NCI-H748 (cell line): ENCODE data around the gene AFG1L.
"Not testable (repeated sequence)": the region's sequence is repeated elsewhere in the genome, so short reads cannot be mapped to it uniquely, and the experiment has no call there.

Source experiments
- DNase-seq: peaks from one replicate; lab custom pipeline; 2025; ENCODE audit not compliant: unreplicated experiment; lab: John Stamatoyannopoulos, UW

AFG1L gene

DNA sequence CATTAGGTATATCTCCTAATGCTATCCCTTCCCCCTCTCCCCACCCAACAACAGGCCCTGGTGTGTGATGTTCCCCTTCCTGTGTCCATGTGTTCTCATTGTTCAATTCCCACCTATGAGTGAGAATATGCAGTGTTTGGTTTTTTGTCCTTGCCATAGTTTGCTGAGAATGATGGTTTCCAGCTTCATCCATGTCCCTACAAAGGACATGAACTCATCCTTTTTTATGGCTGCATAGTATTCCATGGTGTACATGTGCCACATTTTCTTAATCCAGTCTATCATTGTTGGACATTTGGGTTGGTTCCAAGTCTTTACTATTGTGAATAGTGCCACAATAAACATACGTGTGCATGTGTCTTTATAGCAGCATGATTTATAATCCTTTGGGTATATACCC lies 154.9 kb downstream of the AFG1L start:
- DNase-seq, result not testable (repeated sequence)

DNA sequence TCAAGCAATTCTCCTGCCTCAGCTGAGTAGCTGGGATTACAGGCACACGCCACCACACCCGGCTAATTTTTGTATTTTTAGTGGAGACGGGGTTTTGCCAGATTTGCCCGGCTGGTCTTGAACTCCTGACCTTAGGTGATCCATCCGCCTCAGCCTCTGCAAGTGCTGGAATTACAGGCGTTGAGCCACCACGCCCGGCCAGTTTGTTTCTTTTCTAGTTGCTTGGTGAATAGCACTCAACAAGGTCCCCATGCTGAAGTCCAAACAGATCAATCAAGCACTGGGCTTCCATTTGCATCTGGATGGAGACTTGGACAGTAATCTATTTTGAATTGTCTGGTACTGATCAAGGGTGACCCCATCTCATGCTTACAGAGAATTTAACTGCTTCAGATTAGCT lies 157.0 kb downstream of the AFG1L start:
- no peak for DNase-seq

DNA sequence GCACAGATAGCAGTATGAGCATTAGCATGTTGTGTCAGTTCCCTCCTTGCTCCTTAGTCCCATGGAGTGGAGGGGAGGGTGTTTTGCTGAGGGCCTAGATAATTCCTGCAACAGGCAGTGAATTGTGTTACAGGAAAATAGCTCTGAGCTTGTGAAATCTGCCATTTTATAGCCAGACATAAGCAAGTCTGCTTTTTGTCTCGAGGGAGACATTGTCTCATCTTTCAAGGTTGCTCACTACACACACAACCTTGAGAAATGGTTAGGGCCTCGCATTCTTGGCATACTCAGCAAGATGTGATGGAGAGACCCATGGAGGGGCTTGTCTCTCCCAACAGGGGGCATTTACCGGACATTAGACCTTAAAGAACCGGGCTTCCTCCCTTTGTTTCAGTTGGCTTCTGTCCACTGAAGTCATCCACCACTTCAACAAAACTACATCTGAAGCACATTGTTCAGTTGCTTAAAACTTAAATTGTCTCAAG lies 157.9 kb downstream of the AFG1L start:
- DNase-seq, result no peak

DNA sequence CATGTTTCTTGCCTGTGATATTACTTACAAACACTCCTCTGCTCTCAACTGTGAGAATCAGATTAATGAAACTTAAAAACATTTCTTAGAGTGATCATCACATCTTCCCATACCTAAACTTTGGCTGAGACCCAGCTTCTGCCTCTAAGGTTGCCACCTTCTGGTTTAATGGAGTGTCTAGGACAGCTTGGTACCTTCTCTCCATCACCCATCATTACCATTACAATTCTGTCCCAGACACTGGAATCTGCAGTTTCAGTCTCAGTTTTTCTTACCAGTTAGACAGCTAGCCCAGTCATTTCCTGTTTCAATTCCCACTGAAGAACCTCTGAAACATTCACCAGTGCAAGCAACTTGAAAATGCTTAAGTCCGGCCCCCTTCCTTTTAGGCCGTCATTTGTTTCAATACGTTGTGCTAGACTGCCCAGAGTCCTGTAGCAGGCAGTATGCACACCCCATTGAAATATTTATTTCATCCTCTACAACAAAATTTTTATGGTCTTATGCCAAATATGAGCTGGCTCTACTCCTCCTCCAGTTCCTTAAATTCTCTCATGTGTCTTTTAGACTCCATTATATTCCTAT lies 158.8 kb downstream of the AFG1L start:
- DNase-seq, result no peak

DNA sequence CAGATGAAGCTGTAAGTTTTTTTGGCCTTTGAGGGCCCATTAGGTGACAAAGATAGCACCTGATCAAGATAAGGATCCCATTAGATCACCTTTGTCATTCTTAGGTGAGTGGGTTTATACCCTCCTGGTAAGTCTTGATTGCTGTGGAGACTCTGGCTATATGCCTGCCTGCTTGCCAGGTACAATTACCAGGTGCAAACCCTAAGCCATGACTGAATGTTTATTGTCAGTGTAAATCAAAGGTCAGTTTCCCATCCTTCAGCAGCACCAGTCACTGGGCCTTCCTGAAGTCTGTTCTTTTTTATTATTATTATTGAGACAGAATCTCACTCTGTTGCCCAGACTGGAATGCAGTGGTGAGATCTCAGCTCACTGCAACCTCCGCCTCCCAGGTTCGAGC lies 159.5 kb downstream of the AFG1L start:
- DNase-seq, result no peak

DNA sequence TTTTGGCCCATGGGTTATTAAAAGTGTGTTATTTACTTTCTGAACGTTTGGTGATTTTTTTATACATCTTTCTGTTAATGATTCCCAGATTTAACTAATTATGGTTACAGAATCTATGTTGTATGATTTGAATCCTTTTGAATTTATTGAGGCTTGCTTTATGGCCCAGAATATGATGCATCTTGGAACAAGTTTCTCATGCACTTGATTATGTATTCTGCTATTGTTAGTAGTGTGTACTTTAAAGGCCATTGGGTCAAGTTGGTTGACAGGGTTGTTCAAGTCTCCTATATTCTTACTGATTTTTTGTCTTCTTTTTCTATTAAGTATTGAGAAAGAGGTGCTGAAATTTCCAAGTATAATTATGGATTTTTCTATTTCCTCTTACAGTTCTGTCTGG lies 160.8 kb downstream of the AFG1L start:
- DNase-seq, result no peak

DNA sequence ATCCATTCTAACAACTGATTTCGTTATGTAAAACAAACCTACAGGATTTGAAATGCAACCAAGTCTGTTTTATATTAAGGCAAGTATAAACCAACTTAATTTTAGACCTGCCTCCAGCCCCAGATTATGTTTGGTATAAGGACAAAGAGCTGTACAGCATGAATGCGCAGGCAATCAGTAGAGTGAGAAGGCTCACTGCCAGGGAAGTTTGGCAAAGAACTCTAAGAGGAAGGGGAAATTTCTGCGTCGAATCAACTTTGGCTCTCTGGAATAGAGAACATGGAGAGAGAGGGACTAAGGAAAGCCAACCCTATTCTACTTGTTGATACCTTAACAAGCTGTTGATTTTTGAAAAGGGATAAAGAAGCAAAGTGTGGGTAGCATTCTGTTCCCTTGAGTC lies 168.9 kb downstream of the AFG1L start:
- DNase-seq, result no peak

DNA sequence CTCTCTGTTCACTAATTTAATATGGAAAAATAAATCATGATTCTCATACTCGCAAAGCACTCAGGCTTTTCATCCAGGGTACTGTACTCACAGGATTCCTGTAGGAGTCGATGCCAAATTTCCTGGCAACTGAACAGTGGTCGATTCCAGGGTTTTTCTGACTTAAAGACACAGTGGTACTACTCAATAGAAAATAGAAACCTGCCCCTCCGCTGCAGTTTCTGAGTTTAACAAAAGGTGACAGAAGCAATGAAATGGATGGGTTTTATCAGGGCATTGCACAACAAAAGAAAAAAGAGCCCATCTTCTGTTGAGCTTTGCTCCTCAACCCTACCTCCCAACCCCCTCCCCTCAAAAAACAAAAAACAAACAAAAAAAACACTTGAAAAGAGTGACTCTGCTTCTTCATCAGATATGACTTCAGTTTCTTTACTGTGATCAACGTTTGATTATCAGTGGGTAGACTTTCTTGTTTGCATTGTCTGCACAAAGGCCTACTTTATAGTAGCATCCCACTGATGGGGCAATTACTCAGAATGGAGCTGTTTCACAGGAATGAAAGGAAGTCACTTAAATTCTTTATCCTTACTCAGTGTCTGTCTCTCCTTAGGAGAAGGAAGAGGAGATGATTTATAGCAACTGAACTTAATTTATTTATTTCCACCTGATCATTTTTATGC lies 169.7 kb downstream of the AFG1L start:
- peak; percentile 3 for DNase-seq

DNA sequence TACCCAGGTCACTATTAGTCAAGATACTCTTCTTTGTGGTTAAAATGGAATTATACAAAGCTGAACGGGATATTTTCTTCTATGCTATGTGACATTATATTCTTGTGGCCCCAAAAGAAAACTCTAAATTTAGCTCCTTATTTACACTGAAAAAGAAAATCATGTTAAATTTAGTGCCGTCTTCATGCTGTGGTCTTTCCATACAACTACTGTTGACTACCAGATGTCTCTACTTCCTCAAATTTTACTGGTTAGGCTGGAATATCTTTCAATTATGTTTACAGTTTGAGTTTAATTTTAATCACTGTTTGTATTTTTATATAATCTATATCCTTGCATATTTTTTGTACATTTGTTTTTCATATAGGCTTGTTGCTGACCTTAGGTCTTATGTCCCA lies 170.2 kb downstream of the AFG1L start:
- DNase-seq, result no peak

DNA sequence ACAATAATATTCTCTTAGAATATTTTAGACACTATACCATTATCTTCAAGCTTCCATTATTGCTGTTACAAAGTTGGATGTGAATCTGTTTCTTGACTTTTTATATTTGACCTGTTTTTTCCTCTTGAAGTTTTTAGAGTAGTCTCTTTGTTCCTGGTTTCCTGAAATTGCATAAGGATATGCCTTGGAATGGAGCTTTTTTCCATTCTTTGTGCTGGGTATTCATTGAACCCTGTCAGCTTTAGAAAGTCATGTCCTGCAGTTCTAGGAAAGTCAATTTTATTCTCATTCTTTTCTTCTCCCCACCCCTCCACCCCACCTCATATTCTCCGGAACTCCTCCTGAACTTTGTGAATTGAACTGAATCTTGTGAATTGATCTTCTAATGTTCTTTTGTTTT lies 173.5 kb downstream of the AFG1L start:
- DNase-seq, result no peak

DNA sequence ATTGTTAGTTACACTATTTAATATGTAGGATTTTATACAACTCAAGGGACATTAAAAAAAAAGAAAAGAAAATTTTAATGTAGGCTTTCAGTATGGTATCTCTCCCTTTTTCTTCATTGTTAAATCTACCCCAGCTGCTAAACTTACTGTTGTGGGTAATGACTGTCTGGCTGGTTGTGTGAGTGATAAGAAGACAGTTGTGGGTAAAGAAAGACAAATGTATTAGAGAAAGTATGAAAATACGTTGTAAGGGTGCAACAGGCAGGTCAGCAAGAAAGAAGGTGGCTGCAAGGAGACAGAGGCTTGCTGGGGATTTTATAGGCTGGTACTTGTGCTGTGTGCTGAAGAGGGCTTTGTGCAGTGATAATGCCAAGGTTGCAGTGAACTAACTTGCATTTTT lies 174.5 kb downstream of the AFG1L start:
- DNase-seq, result no peak

DNA sequence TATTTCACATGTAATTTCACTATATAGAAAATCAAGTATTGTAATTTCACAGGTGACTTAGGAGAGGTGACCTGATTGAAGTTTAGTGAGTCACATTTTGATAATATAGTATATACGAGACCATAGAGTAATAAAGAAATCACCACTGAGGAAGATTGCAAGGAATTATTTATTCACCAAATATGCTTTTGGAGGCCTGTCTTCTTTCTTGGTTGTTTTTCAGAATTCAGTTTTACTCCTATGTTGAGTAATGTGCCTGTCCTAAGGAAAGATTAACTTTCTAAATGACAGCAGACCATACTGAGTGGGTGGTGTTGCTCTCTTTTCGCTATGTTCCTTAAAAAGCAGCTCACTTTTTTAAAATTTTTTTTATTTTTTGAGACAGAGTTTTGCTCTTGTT lies 178.3 kb downstream of the AFG1L start:
- no peak for DNase-seq

DNA sequence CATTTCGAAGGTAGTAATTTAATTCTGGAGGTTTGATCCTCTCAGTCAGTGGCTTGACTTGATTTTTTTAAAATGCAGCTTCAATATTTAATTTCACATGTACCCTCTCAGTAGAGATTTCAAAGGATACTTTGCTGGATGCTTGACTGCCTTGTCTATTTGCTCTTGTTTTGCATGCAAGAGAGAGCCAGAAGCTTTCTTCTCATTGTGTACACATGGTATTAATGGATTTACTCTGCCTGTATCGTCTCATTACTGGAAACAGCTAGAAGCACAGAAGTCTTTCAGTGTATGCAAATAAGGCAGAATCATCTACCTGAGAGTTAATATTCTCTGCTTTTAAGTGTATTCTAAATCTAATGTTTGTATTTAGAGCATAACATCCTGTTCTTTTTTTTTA lies 181.5 kb downstream of the AFG1L start:
- DNase-seq, result peak; percentile 86

DNA sequence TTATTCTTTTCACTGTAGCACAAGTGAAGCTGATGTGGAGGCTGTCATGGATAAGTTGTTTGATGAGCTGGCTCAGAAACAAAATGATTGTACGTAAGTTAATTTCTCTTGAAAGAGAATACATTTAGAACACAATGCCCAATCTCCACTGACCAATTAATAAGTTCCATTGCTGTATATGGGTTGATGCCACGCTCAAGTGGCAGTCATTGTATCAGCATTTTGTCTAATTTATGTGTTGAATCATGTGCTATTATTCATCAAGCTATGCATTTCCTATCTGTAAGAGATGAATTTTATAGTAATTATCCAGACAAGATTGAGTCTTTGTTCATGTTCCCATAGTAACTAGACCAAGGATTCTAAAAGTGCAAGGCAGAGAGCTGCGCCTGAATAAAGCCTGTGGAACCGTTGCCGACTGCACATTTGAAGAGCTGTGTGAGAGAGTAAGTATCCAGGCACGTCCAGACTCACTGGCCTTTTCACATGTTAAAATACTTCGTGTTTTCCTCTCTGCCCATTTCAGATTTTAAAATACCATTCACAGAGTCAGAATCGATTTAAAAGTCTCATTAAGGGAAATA lies 182.1 kb downstream of the AFG1L start:
- DNase-seq, result peak; percentile 83

DNA sequence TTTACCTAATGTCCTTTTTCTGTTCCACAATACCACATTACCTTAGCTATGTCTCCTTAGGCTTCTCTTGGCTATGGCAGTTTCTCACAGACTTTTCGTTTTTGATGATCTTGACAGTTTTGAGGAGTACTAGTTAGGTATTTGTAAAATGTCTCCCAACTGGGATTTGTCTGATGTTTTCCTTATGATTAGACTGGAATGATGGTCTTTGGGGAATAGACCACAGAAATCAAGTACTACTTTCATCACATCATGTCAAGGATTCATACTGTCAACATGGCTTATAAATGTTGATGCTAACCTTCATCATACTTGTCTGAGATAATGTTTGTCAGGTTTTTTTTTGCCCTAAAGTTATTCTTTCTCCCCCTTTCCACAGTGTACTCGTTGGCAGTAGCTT lies 187.7 kb downstream of the AFG1L start:
- no peak for DNase-seq

DNA sequence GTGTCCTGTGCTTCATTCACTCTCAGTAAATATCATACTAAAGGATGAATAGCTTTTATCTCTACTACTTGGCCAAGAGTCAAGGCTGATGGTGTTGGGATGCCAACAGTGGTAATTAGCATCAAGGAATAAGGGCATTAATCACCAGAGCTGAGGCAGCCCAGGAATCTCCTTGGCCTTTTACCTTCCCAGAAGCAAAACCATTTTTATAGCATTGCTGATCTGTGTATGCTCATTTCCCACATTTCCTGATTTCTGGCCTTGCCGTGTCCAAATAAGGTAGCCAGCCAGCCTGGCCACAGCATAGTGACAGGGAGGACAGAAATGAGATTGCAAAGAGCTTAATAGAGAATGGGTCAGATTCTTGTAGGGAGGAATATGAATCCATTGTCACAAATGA lies 189.2 kb downstream of the AFG1L start:
- no peak for DNase-seq

DNA sequence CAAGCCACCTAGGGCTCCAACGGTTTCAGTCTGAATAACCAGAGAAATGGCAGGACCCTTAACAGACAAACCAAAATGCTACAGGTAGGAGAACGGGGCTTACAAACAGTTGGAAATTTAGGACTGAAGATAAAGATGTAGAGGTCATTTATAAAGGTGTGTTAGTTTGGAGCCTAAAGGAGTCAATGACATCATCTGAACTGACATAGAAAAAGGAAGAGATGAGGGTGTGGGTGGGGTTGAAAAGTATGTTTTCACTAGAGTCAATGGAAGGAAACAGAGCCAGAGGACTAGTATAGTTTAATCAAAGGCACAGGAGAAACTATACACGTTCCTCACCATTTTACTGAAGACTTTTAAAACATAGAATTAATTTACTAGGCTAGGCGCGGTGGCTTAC lies 194.8 kb downstream of the AFG1L start:
- DNase-seq, result no peak

DNA sequence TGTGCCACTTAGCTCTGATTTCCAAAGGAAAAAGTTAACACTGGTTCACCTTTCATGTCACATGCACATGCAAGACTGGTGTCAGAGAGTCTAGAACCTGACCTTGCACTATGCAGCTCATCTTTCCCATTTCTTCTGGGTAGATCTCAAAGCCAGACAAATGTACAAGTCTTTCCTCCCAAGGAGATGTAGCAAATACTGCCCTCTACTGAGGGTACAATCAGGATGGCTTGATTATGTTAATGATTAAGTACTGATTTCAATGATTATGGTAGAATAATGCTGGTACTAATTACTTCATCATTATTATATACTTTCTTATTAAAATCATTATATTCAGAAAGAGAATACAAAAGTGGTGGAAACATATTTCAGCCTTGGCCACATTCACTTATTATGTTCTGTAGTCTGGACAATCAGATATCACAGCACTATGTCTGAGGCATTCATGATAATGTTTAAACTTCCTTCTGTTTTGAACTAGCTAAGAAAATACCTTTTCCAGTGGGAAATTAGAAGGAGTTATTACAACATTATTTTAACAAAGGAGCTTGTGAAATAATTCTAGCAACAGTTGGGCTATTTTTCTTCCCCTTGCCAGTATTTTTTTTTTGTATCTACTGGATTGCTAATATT lies 197.4 kb downstream of the AFG1L start:
- peak; percentile 52 for DNase-seq

DNA sequence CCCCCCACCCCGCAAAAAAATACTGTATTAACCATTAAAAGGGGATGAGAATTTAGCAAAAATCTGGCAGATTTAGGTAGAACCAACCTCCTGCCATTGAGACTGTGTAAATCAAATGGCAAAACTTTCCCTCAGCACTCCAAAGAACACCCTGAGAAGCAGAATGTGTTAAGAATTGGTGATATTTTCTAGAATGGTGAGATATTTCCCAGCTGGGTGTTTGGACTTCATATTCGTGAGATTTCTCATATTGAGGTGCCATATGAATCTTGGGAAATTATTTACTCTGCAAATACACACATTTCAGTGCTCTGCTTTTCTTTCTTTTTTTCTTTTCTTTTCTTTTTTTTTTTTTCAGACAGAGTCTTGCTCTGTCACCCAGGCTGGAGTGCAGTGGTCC lies 199.6 kb downstream of the AFG1L start:
- no peak for DNase-seq

DNA sequence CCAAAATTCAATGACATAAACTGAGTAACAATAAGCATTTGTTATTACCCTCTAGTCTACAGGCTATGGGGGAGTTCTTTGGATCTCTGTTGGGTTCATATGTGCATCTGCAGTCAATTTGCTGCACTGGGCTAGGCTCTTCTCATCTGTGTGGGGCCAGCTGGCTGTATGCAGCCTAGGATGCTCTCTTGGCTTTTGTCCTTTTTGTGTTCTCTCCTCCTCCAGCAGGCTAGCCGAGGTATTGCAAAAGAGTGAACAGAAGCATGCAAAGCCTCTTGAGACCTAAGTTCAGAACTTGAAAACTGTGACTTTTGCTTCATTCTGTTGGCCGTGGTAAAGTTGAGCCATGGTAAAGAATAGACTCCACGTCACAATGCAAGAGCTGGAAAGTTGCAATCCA lies 203.0 kb downstream of the AFG1L start:
- peak; percentile 53 for DNase-seq

DNA sequence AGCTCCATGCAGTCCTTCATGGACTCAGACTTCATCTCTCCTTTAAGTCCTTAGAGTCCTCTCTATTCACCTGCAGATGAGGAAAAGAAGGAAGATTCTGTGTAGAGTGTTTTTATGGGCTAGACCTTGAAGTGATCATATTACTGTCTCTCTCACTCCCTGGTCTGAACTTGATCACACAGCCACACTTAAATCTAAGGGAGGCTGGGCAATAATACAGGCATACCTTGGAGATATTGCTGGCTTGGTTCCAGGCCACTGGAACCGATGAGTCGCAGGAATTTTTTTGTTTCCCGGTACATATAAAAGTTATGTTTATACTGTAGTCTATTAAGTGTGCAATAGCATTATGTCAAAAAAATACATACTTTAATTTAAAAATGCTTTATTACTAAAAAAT lies 206.7 kb downstream of the AFG1L start:
- DNase-seq, result no peak

DNA sequence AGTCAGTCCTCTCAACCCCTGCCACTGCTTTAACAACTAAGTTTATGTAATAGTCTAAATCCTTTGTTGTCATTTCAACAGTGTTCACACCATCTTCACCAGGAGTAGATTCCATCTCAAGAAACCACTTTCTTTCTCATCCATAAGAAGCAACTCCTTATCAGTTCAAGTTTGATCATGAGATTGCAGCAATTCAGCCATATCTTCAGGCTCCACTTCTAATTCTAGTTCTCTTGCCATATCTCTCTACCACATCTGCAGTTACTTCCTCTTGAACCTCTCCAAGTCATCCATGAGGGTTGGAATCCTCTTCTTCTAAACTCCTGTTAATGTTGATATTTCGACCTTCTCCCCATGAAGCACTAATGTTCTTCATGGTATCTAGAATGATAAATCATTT lies 208.0 kb downstream of the AFG1L start:
- no peak for DNase-seq
